GM08714 (cell line): ENCODE measurements around the gene FUT1.

Source experiments
- H3K4me3 ChIP-seq: fragments of 200-500 bp; sonication (Bioruptor generic); 2 replicates; pipeline ENCODE4 v1.5.1; 2014; ENCODE audit warnings: mild to moderate bottlenecking, low read length, inconsistent platforms
- ZNF274 ChIP-seq: IDR thresholded peaks from 2 replicates; pipeline ENCODE4 v1.6.1; 2012; ENCODE audit warnings: mild to moderate bottlenecking, low read depth, low read length

FUT1 gene

DNA sequence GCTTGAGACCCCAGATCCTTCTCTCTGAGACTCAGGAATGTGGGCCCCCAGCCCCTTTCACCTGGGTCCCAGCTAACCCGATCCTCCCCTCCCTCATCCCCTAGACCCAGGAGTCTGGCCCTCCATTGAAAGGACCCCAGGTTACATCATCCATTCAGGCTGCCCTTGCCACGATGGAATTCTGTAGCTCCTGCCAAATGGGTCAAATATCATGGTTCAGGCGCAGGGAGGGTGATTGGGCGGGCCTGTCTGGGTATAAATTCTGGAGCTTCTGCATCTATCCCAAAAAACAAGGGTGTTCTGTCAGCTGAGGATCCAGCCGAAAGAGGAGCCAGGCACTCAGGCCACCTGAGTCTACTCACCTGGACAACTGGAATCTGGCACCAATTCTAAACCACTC, 3.3 kb upstream of the FUT1 start:
- H3K4me3 ChIP-seq = no peak overlapping the region
- TF ChIP-seq ZNF274 = no peak

DNA sequence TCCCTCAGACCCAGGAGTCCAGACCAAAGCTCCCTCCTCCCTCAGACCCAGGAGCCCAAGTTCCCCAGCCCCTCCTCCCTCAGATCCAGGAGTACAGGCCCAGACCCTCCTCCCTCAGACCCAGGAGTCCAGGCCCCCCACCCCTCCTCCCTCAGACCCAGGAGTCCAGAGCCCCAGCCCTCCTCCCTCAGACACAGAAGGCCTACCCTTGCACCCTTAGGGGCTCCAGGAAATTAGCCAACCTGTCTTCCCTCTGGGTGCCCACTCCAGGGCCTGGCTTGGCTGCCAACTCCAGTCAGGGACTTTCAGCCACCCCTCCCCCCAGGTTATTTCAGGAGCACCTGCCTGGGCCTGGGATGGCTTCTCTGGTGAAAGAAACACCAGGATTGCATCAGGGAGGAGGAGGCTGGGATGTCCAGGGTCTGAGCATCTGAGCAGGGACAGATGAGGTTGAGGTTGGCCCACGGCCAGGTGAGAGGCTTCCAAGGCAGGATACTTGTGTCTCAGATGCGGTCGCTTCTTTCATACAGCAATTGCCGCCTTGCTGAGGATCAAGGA, 2.7 kb upstream of the FUT1 start, which contains the start of gene FGF21:
Gene FGF21 (plus strand): TSS at position 441 of the 558 bp plus-strand sequence. CDS start 713 bp downstream, outside the sequence.
- no peak for TF ChIP-seq ZNF274
- no peak within 1 kb of the TSS for H3K4me3 ChIP-seq

DNA sequence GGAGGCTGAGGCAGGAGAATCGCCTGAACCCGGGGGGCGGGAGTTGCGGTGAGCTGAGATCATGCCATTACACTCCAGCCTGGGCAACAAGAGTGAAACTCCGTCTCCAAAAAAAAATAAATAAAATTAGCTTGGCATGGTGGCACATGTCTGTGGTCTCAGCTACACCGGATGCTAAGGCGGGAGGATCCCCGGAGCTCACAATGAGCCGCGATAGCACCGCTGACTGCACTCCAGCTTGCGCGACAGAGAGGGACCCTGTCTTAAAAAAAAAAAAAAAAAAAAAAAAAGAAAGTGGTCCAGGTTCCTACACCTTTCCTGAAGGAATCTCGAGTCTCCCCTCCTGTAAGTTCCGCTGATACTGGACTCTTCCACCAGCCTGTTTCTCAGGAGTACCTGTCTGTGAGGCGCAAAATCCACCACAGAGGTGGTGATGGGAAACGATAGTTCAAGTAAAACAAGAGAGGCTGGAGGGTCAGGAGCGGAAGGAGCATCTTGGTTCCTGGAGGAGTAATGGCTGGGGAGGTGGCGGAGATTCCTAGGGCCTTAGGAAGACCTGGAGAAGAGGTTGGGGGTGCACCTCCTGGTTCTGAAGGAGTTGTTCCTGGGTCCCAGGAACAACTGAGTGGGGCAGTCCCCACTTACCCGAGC, 471 bp downstream of the FUT1 start:
- H3K4me3 ChIP-seq = no peak overlapping the region

DNA sequence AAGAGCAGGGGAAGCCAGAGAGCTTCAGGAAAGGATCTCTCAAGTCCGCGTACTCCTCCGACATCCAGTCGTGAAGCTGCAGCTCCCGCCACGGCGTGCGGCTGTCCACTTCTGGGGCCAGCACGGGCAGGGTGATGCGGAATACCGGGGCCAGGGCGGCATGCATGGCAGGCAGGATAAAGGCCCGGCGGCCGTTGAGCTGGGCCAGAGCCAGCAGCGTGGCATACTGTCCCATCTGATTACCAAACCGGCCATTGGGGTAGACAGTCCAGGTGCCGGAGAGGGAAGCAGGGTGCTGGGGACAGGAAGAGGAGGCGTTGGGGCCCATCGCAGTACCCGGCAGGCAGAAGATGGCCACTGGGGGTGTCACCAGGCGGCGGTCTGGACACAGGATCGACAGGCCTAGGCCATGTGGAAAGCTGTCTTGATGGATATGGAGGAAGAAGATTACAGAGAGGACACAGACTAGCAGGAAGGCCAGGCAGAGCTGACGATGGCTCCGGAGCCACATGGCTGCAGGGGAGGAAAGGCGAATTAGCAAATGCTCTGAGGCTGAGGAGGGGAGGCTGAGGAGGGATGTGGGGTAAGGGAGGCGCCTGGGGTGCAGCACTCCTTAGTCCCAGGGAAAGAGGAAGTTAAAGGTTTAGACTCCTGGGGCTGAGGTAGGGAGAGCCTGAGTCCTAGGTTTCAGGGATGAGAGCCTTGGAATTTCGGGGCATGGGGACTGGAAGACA, 1.5 kb downstream of the FUT1 start:
- H3K4me3 ChIP-seq = no peak overlapping the region

More for the DNA sequence above, 471 bp downstream of the FUT1 start:
- TF ChIP-seq ZNF274 = no peak

DNA sequence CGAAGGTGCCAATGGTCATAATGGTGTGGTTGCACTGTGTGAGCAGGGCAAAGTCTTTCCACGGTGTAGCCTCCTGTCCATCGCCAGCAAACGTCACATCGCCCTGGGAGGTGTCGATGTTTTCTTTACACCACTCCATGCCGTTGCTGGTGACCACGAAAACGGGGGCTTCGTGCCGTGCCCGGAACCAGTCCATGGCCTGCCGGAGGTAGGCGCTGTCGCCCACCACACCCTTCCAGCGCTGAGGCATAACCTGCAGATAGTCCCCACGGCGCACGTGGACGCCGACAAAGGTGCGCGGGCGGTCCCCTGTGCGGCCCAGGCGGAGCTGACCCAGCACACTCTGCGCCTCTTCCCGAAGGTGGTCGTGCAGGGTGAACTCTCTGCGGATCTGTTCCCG, 2.1 kb downstream of the FUT1 start:
- H3K4me3 ChIP-seq = no peak overlapping the region
- no peak for TF ChIP-seq ZNF274

More for the DNA sequence above, 1.5 kb downstream of the FUT1 start:
- TF ChIP-seq ZNF274 = no peak

DNA sequence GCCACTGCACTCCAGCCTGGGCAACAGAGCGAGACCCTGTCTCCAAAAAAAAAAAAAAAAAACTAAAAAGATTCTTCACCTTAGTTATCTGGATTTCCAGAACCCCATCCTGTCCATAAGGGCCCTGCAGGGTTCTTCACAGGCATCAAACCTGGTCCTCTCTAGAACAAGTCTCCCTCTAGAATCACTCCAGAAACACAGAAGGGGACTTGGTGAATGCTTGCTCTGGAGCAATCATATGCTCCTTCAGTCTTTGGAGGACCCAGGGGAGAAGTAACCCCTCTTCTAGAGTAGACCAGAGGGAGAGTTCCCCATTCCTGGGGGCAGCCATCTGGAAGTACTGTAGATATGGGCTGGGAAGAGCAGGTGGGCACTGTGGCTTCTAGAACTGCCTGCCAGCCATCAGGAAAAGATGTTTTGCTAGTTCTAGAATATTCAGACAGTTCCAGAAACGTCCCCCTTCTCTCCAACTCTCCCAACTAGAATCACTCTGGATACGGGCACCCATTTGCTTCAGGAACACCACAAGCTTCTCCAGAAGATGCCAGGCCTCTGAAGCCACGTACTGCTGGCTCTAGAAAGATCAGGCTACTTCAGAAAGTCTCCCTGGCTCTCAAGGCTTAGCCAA, 2.8 kb downstream of the FUT1 start:
- no peak for TF ChIP-seq ZNF274
- no peak overlapping the region for H3K4me3 ChIP-seq

DNA sequence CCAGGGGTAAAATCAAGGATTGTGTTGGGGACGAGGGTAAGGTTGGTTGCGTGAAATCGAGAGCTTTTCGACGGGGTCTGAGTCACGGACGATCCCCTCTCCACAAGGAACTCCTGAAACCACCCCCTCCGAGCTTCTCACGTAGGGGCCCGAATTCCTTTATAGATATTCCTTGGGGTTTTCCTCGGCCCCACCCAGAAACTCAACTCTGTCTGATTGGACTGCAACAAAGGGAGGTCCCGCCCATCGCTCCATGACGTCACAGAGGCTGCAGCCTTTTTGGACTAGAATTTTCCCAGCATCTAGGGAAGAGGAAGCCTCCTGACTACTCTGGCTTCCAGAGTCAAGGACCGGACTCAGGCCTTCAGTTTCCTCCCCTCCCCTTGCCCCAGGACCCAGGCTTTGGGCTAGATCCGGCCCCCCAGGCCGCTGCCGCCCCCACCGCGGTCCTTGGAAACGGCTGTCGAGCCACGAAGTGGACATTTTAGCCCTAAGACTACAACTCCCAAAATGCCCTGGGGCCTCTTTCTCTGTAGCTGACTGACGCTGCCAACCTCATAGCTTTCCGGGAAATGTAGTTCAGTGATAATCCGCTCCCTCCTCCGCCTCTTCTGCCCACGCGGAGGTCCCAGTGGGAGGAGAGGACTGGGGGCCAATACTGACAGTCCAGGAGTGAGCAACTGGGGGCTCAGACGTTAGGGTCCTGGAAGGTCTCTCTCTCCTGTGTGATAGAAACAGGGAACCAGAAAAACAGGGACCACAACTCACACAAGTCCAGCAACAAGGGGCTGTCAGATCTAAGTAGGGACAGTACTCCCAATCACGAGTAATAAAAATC, 5.5 kb downstream of the FUT1 start, which contains the start of gene IZUMO1:
Gene IZUMO1 (minus strand): TSS at position 172 of the 838 bp plus-strand sequence. CDS start 1,050 bp downstream, outside the sequence.
- no peak for TF ChIP-seq ZNF274

DNA sequence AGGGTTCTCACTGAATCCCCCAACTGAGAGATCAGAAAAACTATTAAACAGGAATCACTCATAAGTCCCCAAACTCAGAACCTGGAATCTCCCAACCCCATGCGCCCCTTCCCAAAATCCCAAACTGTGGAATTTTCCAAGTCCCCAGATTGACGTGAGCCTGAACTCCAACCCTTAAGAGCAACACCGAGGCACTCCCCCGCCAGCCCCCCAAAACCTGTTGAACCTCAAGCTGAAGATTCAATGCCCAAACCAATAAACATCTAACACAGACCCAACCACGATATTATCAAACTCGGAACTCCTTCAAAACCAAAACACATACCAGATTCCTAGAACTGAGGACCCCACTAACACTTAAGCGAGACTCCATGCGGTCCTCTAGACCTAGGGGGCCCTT, 6.3 kb downstream of the FUT1 start:
- TF ChIP-seq ZNF274 = no peak
- H3K4me3 ChIP-seq = no peak overlapping the region

More for the DNA sequence above, 5.5 kb downstream of the FUT1 start, which contains the start of gene IZUMO1:
- H3K4me3 ChIP-seq = no peak within 1 kb of the TSS

DNA sequence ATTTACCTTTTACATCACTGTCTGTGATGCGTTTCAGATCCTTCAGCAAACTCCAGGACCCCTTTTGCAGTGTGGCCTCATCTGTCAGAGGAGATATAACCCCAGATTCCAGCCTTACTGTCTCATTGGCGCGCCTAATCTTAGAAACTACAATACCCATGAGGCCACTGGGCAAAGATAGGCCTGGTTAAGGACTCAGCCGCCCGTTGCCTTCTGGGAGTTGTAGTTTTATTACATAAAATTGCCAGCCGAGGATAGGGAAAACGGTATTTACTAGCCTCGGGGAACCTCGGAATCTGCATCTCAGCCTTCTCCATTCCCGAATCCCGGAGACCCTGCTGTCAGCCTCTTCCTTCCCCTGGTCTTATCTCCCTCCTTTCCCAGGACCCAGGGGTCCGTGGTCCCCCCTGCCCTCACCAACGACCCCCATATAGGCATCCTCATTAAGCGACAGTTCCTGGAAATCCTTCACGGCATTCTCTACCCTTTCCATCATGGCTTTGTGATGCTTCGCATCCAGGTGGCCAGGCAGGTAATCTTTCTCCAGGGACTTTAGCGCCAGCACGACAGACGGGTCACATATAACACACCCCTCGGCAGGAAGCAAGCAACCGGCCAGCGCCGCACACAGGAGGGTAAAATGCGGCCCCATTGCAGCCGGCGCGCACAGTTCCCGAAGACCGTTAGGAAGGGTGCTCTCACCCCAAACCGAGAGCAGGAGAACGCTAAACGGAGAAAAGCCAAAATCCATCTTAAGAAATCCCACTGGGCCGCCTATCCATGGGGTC, 7.0 kb downstream of the FUT1 start:
- H3K4me3 ChIP-seq = no peak overlapping the region
- no peak for TF ChIP-seq ZNF274

DNA sequence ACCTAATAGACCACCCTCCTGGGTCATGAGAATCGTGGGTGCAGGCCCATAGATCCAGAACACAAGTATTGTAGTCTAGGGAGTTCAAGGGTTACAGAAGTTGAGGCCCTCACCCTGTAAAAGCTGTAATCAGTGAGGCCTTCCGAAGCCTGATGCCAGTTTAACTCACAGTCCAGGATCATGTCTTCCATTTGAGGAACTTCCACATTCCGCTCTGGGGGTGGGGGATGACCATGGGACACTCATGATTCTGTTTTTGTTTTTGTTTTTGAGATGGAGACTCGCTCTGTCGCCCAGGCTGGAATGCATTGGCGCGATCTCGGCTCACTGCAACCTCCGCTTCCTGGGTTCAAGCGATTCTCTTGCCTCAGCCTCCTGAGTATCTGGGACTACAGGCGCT, 10.3 kb downstream of the FUT1 start:
- H3K4me3 ChIP-seq = no peak overlapping the region
- TF ChIP-seq ZNF274 = no peak

DNA sequence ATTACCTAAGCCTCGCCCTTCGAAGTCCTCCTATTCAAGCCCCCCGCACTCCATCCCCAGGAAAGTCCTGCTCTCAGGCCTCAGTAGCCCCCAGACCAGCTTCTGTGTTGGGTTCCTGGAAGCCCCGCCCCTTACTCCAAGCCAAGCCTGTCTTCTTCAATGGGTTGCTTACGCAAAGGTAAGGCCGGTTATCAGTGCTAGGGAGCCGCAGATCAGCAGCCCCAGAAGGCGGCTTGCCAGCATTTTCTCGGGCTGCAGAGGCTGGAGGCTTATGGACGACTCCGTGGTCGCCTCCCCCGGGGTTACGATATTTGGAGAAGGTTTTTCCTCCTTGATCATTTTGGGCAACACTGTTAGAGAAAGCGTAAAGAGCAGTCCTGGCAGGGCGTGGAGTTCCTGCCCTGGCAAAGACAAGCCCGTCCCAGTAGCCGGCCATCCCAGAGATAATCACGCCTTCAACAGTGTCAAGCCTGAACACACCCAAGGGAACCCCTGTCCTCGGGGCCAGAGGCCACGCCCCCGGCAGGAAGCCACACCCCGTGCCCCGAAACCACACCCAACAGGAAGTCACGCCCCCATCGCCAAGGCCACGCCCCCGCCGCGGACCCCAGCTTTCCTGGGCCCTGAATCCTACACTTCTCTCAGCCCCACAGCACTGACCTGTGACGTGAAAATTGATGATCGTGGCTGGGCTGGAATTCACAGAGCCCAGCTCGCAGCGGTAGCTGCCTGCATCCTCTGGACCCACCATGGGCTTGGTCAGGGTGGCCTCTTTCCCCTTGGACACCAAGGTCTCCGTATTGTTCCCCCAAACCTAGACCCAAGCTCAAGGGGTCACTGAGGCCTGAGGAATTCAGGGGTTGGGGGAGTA, 11.1 kb downstream of the FUT1 start:
- TF ChIP-seq ZNF274 = no peak
- no peak overlapping the region for H3K4me3 ChIP-seq

DNA sequence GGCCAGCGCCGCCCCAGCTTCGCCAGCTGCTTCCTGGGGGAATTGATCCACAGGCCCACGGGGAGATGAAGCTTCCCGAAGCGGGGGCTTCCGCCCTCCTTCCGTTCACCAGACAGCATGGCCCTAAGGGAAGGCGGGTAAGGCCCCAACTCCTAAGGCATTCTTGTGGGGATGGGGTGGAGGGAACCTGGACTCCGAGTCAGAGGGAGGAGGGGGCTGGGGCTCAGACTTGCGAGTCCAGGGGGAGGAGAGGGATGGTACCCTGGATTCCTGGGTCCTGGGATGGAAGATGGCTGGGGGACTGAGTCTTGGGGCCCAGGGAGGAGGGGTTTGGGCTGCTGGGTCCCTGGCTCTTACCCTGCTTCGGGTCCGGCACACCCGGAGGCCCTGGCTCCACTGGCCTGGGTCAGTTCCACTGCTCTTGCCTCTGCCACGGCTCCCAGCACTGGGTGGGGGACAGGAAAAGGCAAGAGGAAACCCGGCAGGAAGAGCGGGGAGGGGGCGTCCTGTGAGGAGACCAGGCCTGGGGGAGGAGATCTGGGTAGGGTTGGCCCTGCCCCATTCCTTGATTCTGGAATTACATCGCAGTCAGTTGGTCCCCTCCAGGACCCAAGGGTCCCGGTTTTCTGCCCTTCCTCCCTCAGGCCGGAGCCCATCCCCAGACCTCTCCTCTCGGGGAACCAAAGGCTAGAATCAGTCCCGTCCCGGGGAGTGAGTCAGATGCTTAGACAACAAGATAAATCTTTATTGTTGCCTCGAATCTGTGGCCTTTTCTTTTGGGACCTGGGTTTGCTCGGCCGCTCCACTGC, 12.1 kb downstream of the FUT1 start, which contains the start of gene RASIP1:
Gene RASIP1 (minus strand): TSS at position 447 of the 809 bp plus-strand sequence. CDS start 328 bp downstream, at position 119.
- H3K4me3 ChIP-seq = no peak within 1 kb of the TSS
- TF ChIP-seq ZNF274 = no peak
